H9 (cell line): Measurements from ENCODE around the gene ZNRF4. TPM values are rescaled to one million over a fixed set of nuclear protein-coding genes. Genes with fewer than 3 reads are reported as not detected.

Experiments used
- DNase-seq: peaks from one replicate; pipeline ENCODE4 v3.0.0-alpha.2; 2017
- H2AFZ ChIP-seq: one replicate; pipeline ENCODE4 v1.6.1; 2013; ENCODE audit warnings: mild to moderate bottlenecking, low read length, control low read depth, moderate library complexity
- H2AK5ac ChIP-seq: 2 replicates; pipeline ENCODE4 v1.6.1; 2013; ENCODE audit warnings: low read length, control low read depth, mixed read lengths; ENCODE audit not compliant: insufficient read length
- H2BK120ac ChIP-seq: one replicate; pipeline ENCODE4 v1.6.1; 2013; ENCODE audit warnings: low read depth, mild to moderate bottlenecking, low read length, control low read depth, inconsistent platforms; ENCODE audit not compliant: poor library complexity, severe bottlenecking
- H2BK12ac ChIP-seq: 2 replicates; pipeline ENCODE4 v1.6.1; 2013; ENCODE audit warnings: low read length, control low read depth, mixed read lengths, low read depth; ENCODE audit not compliant: insufficient read length
- H2BK15ac ChIP-seq: 2 replicates; pipeline ENCODE4 v1.6.1; 2013; ENCODE audit warnings: low read depth, low read length, control low read depth
- H2BK20ac ChIP-seq: one replicate; pipeline ENCODE4 v1.6.1; 2013; ENCODE audit warnings: low read depth, mild to moderate bottlenecking, low read length, control low read depth, inconsistent platforms; ENCODE audit not compliant: poor library complexity, severe bottlenecking
- H2BK5ac ChIP-seq: 2 replicates; pipeline ENCODE4 v1.6.1; 2013; ENCODE audit warnings: low read length, control low read depth, mixed read lengths; ENCODE audit not compliant: insufficient read length
- H3K14ac ChIP-seq: 2 replicates; pipeline ENCODE4 v1.6.1; 2013; ENCODE audit warnings: low read length, control low read depth; ENCODE audit not compliant: insufficient read depth
- H3K18ac ChIP-seq: 2 replicates; pipeline ENCODE4 v1.6.1; 2013; ENCODE audit warnings: low read depth, mild to moderate bottlenecking, mixed read lengths, low read length, control low read depth; ENCODE audit not compliant: insufficient read length
- H3K23ac ChIP-seq: 2 replicates; pipeline ENCODE4 v1.6.1; 2013; ENCODE audit warnings: low read length, control low read depth, mixed read lengths, low read depth; ENCODE audit not compliant: insufficient read length
- H3K23me2 ChIP-seq: 2 replicates; pipeline ENCODE4 v1.6.1; 2013; ENCODE audit warnings: low read depth, mild to moderate bottlenecking, mixed read lengths, low read length, control low read depth; ENCODE audit not compliant: insufficient read length, poor library complexity, severe bottlenecking
- H3K27ac ChIP-seq: 2 replicates; pipeline ENCODE4 v1.5.1; 2013; ENCODE audit warnings: low read length, control low read depth, mixed read lengths, low read depth; ENCODE audit not compliant: insufficient read length
- H3K27me3 ChIP-seq: 2 replicates; pipeline ENCODE4 v1.6.1; 2013; ENCODE audit warnings: low read length, control low read depth, inconsistent platforms; ENCODE audit not compliant: insufficient read depth
- H3K4ac ChIP-seq: 2 replicates; pipeline ENCODE4 v1.6.1; 2013; ENCODE audit warnings: low read depth, mild to moderate bottlenecking, control low read depth, inconsistent platforms, low read length, moderate library complexity
- H3K4me1 ChIP-seq: 2 replicates; pipeline ENCODE4 v1.6.1; 2013; ENCODE audit warnings: low read length, control low read depth, inconsistent platforms; ENCODE audit not compliant: insufficient read depth
- H3K4me2 ChIP-seq: 2 replicates; pipeline ENCODE4 v1.6.1; 2013; ENCODE audit warnings: low read length, control low read depth, mixed read lengths; ENCODE audit not compliant: insufficient read length, insufficient read depth
- H3K56ac ChIP-seq: 2 replicates; pipeline ENCODE4 v1.6.1; 2013; ENCODE audit warnings: low read depth, mild to moderate bottlenecking, mixed read lengths, low read length, control low read depth; ENCODE audit not compliant: insufficient read length
- H3K79me1 ChIP-seq: 2 replicates; pipeline ENCODE4 v1.6.1; 2013; ENCODE audit warnings: low read depth, mild to moderate bottlenecking, moderate library complexity, low read length, control low read depth, inconsistent platforms; ENCODE audit not compliant: insufficient read depth, poor library complexity, severe bottlenecking
- H3K79me2 ChIP-seq: 2 replicates; pipeline ENCODE4 v1.6.1; 2013; ENCODE audit warnings: low read length, control low read depth, inconsistent platforms; ENCODE audit not compliant: insufficient read depth
- H3K9ac ChIP-seq: 2 replicates; pipeline ENCODE4 v1.6.1; 2013; ENCODE audit warnings: low read length, control low read depth, mixed read lengths; ENCODE audit not compliant: insufficient read length; ENCODE audit errors: extremely low read depth
- H3K9me3 ChIP-seq: one replicate; pipeline ENCODE4 v1.6.1; 2013; ENCODE audit warnings: low read depth, low read length, inconsistent platforms; ENCODE audit not compliant: control insufficient read depth
- H3T11ph ChIP-seq: one replicate; pipeline ENCODE4 v1.6.1; 2013; ENCODE audit warnings: mild to moderate bottlenecking, low read length, control low read depth, inconsistent platforms
- H4K20me1 ChIP-seq: one replicate; pipeline ENCODE4 v1.6.1; 2013; ENCODE audit not compliant: control insufficient read depth, insufficient read length, insufficient read depth
- H4K5ac ChIP-seq: 2 replicates; pipeline ENCODE4 v1.6.1; 2013; ENCODE audit warnings: low read depth, mild to moderate bottlenecking, mixed read lengths, low read length, control low read depth; ENCODE audit not compliant: insufficient read length
- H4K8ac ChIP-seq: replicated peaks from 2 replicates; pipeline ENCODE4 v1.6.1; 2013; ENCODE audit warnings: low read length, control low read depth, mixed read lengths, low read depth; ENCODE audit not compliant: insufficient read length
- H4K91ac ChIP-seq: 2 replicates; pipeline ENCODE4 v1.6.1; 2013; ENCODE audit warnings: low read depth, mild to moderate bottlenecking, moderate library complexity, mixed read lengths, low read length, control low read depth; ENCODE audit not compliant: insufficient read length
- H3K27ac Mint-ChIP-seq, 3 experiments: 2 replicates in 2 of 3; 3 replicates in 1 of 3; pipeline ENCODE4 v1.8.0; 2020 to 2021; ENCODE audit warnings: mixed read lengths in 3 of 3, mild to moderate bottlenecking in 1 of 3, moderate library complexity in 1 of 3
- H3K27me3 Mint-ChIP-seq: 2 replicates; pipeline ENCODE4 v1.8.0; 2021; ENCODE audit warnings: low read depth, mild to moderate bottlenecking, moderate library complexity, mixed read lengths
- H3K36me3 Mint-ChIP-seq, 3 experiments: 2 replicates in 2 of 3; 3 replicates in 1 of 3; pipeline ENCODE4 v1.8.0; 2020 to 2021; ENCODE audit warnings: low read depth in 3 of 3, mixed read lengths in 3 of 3; ENCODE audit not compliant: insufficient read depth in 1 of 3
- H3K4me1 Mint-ChIP-seq, 2 experiments: 2 replicates each; pipeline ENCODE4 v1.8.0; 2020; ENCODE audit warnings: mixed read lengths in 2 of 2
- H3K4me3 Mint-ChIP-seq, 2 experiments: 2 replicates in 1 of 2; 3 replicates in 1 of 2; pipeline ENCODE4 v1.8.0; 2020 to 2021; ENCODE audit warnings: mild to moderate bottlenecking in 2 of 2, mixed read lengths in 2 of 2, moderate library complexity in 1 of 2
- H3K9me3 Mint-ChIP-seq, 2 experiments: 2 replicates in 1 of 2; 3 replicates in 1 of 2; pipeline ENCODE4 v1.8.0; 2020; ENCODE audit warnings: mild to moderate bottlenecking in 2 of 2, mixed read lengths in 2 of 2, moderate library complexity in 1 of 2
- CTCF ChIP-seq: fragments of 200-600 bp; sonication (generic); conservative IDR thresholded peaks from 3 replicates; pipeline ENCODE4 v1.8.0; 2021; ENCODE audit warnings: antibody characterized with exemption, mild to moderate bottlenecking
- WGBS: extraction: QIAGEN DNeasy Blood & Tissue Kit; methylation state at CpG from one replicate; pipeline ENCODE4 v1.1.7; 2013; ENCODE audit warnings: missing lambda C conversion rate, low lambda C conversion rate, mixed read lengths; ENCODE audit not compliant: insufficient read length; ENCODE audit errors: extremely low coverage; 5-methylcytosine and 5-hydroxymethylcytosine counted together
- total RNA-seq: library from RNA; stranded (reverse); gene quantifications from 2 replicates; pipeline ENCODE4 v1.2.1, GENCODE V29; 2021

ZNRF4 gene
- total RNA-seq, 1 experiment from 2014 or later: not detected

- H3K36me3 Mint-ChIP-seq: no peaks in the 10 kb centered on the region; a peak in 1 of 7 replicates
- no peak overlapping the region for H2AFZ ChIP-seq
- WGBS: no CpG with 5 or more reads among the region's 13 CpGs
- peak overlapping the region; percentile 41 for H3K4me2 ChIP-seq
- no peak overlapping the region for H4K8ac ChIP-seq
- no peak overlapping the region for H3K18ac ChIP-seq
- peak overlapping the region in 1 of 2 experiments; percentile 58; a peak in 3 of 5 replicates for H3K4me3 Mint-ChIP-seq
- no peak overlapping the region for H3K23ac ChIP-seq
- H3K79me2 ChIP-seq: no peaks in the 10 kb centered on the region
- H3K4ac ChIP-seq: no peak overlapping the region
- no peak overlapping the region for H4K5ac ChIP-seq
- H2BK12ac ChIP-seq: no peak overlapping the region
- no peak overlapping the region for H3K56ac ChIP-seq
- no peaks in the 10 kb centered on the region for H4K20me1 ChIP-seq
- peaks cover 2 to 6% of the 10 kb centered on the region in 2 experiments; a peak in 1 of 4 replicates for H3K4me1 Mint-ChIP-seq
- no peak overlapping the region for H2BK15ac ChIP-seq
- TF ChIP-seq CTCF: no peak
- H3K9me3 Mint-ChIP-seq: peaks cover 2 to 21% of the 10 kb centered on the region in 2 experiments; a peak in 4 of 5 replicates
- no peak overlapping the region for H2BK5ac ChIP-seq
- H3K27ac Mint-ChIP-seq: no peak overlapping the region
- no peaks in the 10 kb centered on the region for H3K27me3 ChIP-seq
- no peak overlapping the region for H3T11ph ChIP-seq
- no peak overlapping the region for H2BK120ac ChIP-seq
- H2BK20ac ChIP-seq: no peak overlapping the region
- H2AK5ac ChIP-seq: no peak overlapping the region
- H3K27me3 Mint-ChIP-seq: peaks cover 60% of the 10 kb centered on the region
- H4K91ac ChIP-seq: no peak overlapping the region
- H3K9me3 ChIP-seq: no peaks in the 10 kb centered on the region
- no peaks in the 10 kb centered on the region for H3K4me1 ChIP-seq
- no peak overlapping the region for H3K9ac ChIP-seq
- no peak overlapping the region for H3K14ac ChIP-seq
- H3K27ac ChIP-seq: no peak overlapping the region
- H3K79me1 ChIP-seq: no peaks in the 10 kb centered on the region
- no peak for DNase-seq
- H3K23me2 ChIP-seq: no peaks in the 10 kb centered on the region
These were observed 22.4 kb downstream of the ZNRF4 start for GRCh38 chr19:5477451-5478215.
